ENCODE data around the gene RPL13. TPM values are rescaled to one million over a fixed set of nuclear protein-coding genes. Genes with fewer than 3 reads are reported as not detected.
A peak's percentile ranks its signal among the peaks of the same experiment; 100 is the strongest.

RPL13 gene
- total and polyA plus RNA-seq, 2 of the 13 experiments (the other 11 are each of a cell fraction or from before 2014, with no cell fraction given): 2,988 to 4,411 TPM

DNA sequence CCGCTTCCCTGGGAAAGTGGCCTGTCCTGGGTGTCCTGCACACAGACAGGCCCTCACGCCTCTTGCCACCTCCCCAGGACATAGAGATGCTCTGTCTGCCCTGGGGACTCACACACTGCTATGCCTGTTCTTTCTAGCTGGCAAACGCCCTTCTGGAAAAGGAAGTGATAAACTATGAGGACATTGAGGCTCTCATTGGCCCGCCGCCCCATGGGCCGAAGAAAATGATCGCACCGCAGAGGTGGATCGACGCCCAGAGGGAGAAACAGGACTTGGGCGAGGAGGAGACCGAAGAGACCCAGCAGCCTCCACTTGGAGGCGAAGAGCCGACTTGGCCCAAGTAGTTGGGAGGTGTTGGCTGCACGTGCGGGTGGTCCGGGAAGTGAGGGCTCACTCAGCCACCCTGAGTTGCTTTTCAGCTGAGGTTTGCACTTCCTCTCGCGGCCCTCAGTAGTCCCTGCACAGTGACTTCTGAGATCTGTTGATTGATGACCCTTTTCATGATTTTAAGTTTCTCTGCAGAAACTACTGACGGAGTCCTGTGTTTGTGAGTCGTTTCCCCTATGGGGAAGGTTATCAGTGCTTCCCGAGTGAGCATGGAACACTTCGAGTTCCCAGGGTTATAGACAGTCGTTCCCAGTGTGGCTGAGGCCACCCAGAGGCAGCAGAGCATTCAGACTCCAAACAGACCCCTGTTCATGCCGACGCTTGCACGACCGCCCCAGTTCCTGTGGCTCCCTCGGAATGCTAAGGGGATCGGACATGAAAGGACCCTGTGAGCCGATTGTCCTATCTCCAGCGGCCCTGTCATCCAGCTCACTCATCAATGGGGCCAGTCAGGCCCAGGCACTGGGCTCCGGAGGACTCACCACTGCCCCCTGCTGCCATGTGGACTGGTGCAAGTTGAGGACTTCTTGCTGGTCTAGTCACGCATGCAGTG, 3.5 kb upstream of the RPL13 start (continued):
- no peak for TF ChIP-seq ZUFSP (CRISPR knock-in tag; IDR thresholded peaks at IDR 0.05; ENCODE audit: borderline replicate concordance)
- 0 out of 2 replicates have a peak, but pooled peaks have one; percentile 38 for TF ChIP-seq TEAD2 (CRISPR knock-in tag; IDR thresholded peaks at IDR 0.05)
- TF ChIP-seq ZFY (CRISPR knock-in tag; IDR thresholded peaks at IDR 0.05): peak; percentile 59
- TF ChIP-seq ZNF558 (CRISPR knock-in tag; IDR thresholded peaks at IDR 0.05; ENCODE audit: borderline replicate concordance): no peak
- TF ChIP-seq ZMAT3 (CRISPR knock-in tag; conservative IDR thresholded peaks at IDR 0.05): peak; percentile 73; the same call in 1 of the 2 replicates
- TF ChIP-seq ZNF260 (CRISPR knock-in tag; IDR thresholded peaks at IDR 0.05; ENCODE audit: borderline replicate concordance, low read depth): no peak
- TF ChIP-seq MATR3 (CRISPR knock-in tag; IDR thresholded peaks at IDR 0.05): no peak
- no peak for TF ChIP-seq ZNF775 (CRISPR knock-in tag; IDR thresholded peaks at IDR 0.05; ENCODE audit: borderline replicate concordance)
- TF ChIP-seq ZNF850 (CRISPR knock-in tag; conservative IDR thresholded peaks at IDR 0.05): no peak
- no peak for TF ChIP-seq ZZZ3 (CRISPR knock-in tag; IDR thresholded peaks at IDR 0.05; ENCODE audit: borderline replicate concordance)
- TF ChIP-seq FOSL1 (CRISPR knock-in tag; IDR thresholded peaks at IDR 0.05; ENCODE audit: borderline replicate concordance): no peak
- no peak for TF ChIP-seq SALL2 (CRISPR knock-in tag; IDR thresholded peaks at IDR 0.05)
- peak; percentile 34; the same call in 1 of the 2 replicates for TF ChIP-seq REPIN1 (CRISPR knock-in tag; IDR thresholded peaks at IDR 0.05; ENCODE audit: borderline replicate concordance, low read depth)
- TF ChIP-seq FOXA3 (CRISPR knock-in tag; IDR thresholded peaks at IDR 0.05): peak; percentile 12; the same call in 1 of the 2 replicates
- TF ChIP-seq PBX3 (CRISPR knock-in tag; IDR thresholded peaks at IDR 0.05; ENCODE audit: borderline replicate concordance): no peak
- TF ChIP-seq ZNF253 (CRISPR knock-in tag; IDR thresholded peaks at IDR 0.05; ENCODE audit: borderline replicate concordance): no peak
- TF ChIP-seq ZNF407 (CRISPR knock-in tag; IDR thresholded peaks at IDR 0.05; ENCODE audit: not compliant biosample characterization): no peak
